H1 (cell line): Measurements from ENCODE around the gene CHST3. TPM values are rescaled to one million over a fixed set of nuclear protein-coding genes. Genes with fewer than 3 reads are reported as not detected.

Experiments
- CTCF ChIA-PET: fragments of 300-600 bp; sonication (Branson Sonifier 250); formaldehyde crosslinking; loops from one replicate; lab custom pipeline; 2021; ENCODE audit not compliant: partially characterized antibody; lab: Charles Lee
- POLR2A ChIA-PET: fragments of 300-600 bp; sonication (Branson Sonifier 250); formaldehyde crosslinking; loops from one replicate; lab custom pipeline; 2021; ENCODE audit warnings: inconsistent platforms; ENCODE audit not compliant: partially characterized antibody; lab: Charles Lee
- DNase-seq, 2 experiments: peaks; one replicate each; pipeline versions ENCODE4 v3.0.0 to v3.0.0-alpha.2; 2010 to 2022; ENCODE audit warnings: low spot score in 2 of 2, low read depth in 1 of 2, mixed read lengths in 1 of 2
- FAIRE-seq: peaks from 2 replicates; lab custom pipeline; 2011; peaks lifted over from hg19 to GRCh38; lab: Jason Lieb, UNC
- H2AFZ ChIP-seq: 2 replicates; pipeline ENCODE4 v1.8.1; 2012; ENCODE audit warnings: low read length, inconsistent platforms
- H2AK5ac ChIP-seq: 2 replicates; pipeline ENCODE4 v1.6.1; 2013; ENCODE audit warnings: low read depth, low read length
- H2BK120ac ChIP-seq: replicated peaks from 2 replicates; pipeline ENCODE3; 2013; ENCODE audit warnings: low read depth, low read length, inconsistent platforms
- H2BK12ac ChIP-seq: 2 replicates; pipeline ENCODE4 v1.6.1; 2013; ENCODE audit warnings: low read depth, low read length
- H2BK15ac ChIP-seq: 2 replicates; pipeline ENCODE4 v1.6.1; 2013; ENCODE audit warnings: low read length
- H2BK20ac ChIP-seq: 2 replicates; pipeline ENCODE4 v1.6.1; 2013; ENCODE audit warnings: low read length
- H2BK5ac ChIP-seq: 2 replicates; pipeline ENCODE4 v1.6.1; 2013; ENCODE audit warnings: low read depth, low read length
- H3K14ac ChIP-seq: 2 replicates; pipeline ENCODE4 v1.6.1; 2013; ENCODE audit warnings: inconsistent platforms; ENCODE audit not compliant: insufficient read length
- H3K18ac ChIP-seq: 2 replicates; pipeline ENCODE4 v1.6.1; 2013; ENCODE audit warnings: low read length; ENCODE audit errors: extremely low read depth
- H3K23ac ChIP-seq: 2 replicates; pipeline ENCODE4 v1.6.1; 2013; ENCODE audit warnings: inconsistent platforms; ENCODE audit not compliant: insufficient read length
- H3K23me2 ChIP-seq: 2 replicates; pipeline ENCODE4 v1.6.1; 2013; ENCODE audit warnings: low read depth, low read length
- H3K27ac ChIP-seq: 2 replicates; pipeline ENCODE4 v1.6.1; 2011; ENCODE audit warnings: low read depth, low read length, inconsistent platforms
- H3K27me3 ChIP-seq, 4 experiments: replicated peaks in 1 of 4; 1 replicate in 1 of 4; 2 replicates in 3 of 4; pipeline versions ENCODE4 v1.6.1 to v1.8.1; 2011 to 2013; ENCODE audit warnings: low read length in 3 of 4, mild to moderate bottlenecking in 3 of 4, inconsistent platforms in 2 of 4, mixed read lengths in 2 of 4, moderate library complexity in 1 of 4; ENCODE audit not compliant: control insufficient read depth in 3 of 4, insufficient read depth in 3 of 4; ENCODE audit errors: extremely low read depth in 1 of 4
- H3K36me3 ChIP-seq, 4 experiments: 2 replicates each; pipeline versions ENCODE4 v1.6.1 to v1.8.1; 2011 to 2013; ENCODE audit warnings: mild to moderate bottlenecking in 4 of 4, low read length in 3 of 4, moderate library complexity in 2 of 4, control low read depth in 1 of 4, inconsistent platforms in 1 of 4; ENCODE audit not compliant: insufficient read depth in 4 of 4, control insufficient read depth in 2 of 4
- H3K4ac ChIP-seq: replicated peaks from 2 replicates; pipeline ENCODE3; 2013; ENCODE audit warnings: low read length, low read depth, mixed read lengths, inconsistent platforms; ENCODE audit not compliant: insufficient read length
- H3K4me1 ChIP-seq, 4 experiments: replicated peaks in 1 of 4; 1 replicate in 1 of 4; 2 replicates in 3 of 4; pipeline versions ENCODE4 v1.6.1 to v1.8.1; 2011 to 2013; ENCODE audit warnings: low read length in 3 of 4, inconsistent platforms in 2 of 4, mixed read lengths in 1 of 4; ENCODE audit not compliant: insufficient read depth in 4 of 4, control insufficient read depth in 3 of 4
- H3K4me2 ChIP-seq, 2 experiments: 2 replicates each; pipeline versions ENCODE4 v1.6.1 to v1.8.1; 2011 to 2013; ENCODE audit warnings: low read depth in 2 of 2, low read length in 2 of 2, control low read depth in 1 of 2, inconsistent platforms in 1 of 2, mild to moderate bottlenecking in 1 of 2; ENCODE audit not compliant: insufficient read depth in 1 of 2
- H3K4me3 ChIP-seq, 4 experiments: fragments of 200-600, 300-600 bp in 1 of 4; sonication (generic), shearing (Covaris generic), sonication (Bioruptor Twin) in 1 of 4; 2 replicates each; pipeline versions ENCODE4 v1.5.1 to v1.8.1; 2011 to 2016; ENCODE audit warnings: low read length in 4 of 4, low read depth in 3 of 4, control low read depth in 2 of 4, inconsistent platforms in 2 of 4, mild to moderate bottlenecking in 2 of 4, mixed read lengths in 1 of 4, moderate library complexity in 1 of 4; ENCODE audit not compliant: insufficient read depth in 2 of 4; ENCODE audit errors: extremely low read depth in 1 of 4
- H3K56ac ChIP-seq: replicated peaks from 2 replicates; pipeline ENCODE3; 2013; ENCODE audit warnings: low read depth, mild to moderate bottlenecking, mixed read lengths, low read length, inconsistent platforms; ENCODE audit not compliant: insufficient read length
- H3K79me1 ChIP-seq: 2 replicates; pipeline ENCODE4 v1.6.1; 2013; ENCODE audit warnings: low read depth, low read length, control low read depth
- H3K79me2 ChIP-seq, 2 experiments: 2 replicates each; pipeline versions ENCODE4 v1.6.1 to v1.8.1; 2012 to 2013; ENCODE audit warnings: low read length in 2 of 2, mild to moderate bottlenecking in 2 of 2, inconsistent platforms in 1 of 2; ENCODE audit not compliant: insufficient read depth in 2 of 2, control insufficient read depth in 1 of 2
- H3K9ac ChIP-seq, 4 experiments: replicated peaks in 1 of 4; 1 replicate in 1 of 4; 2 replicates in 3 of 4; pipeline versions ENCODE4 v1.6.1 to v1.8.1; 2011 to 2013; ENCODE audit warnings: low read depth in 3 of 4, low read length in 3 of 4, control low read depth in 2 of 4, mild to moderate bottlenecking in 2 of 4, moderate library complexity in 2 of 4, inconsistent platforms in 1 of 4; ENCODE audit errors: extremely low read depth in 1 of 4
- H3K9me3 ChIP-seq, 2 experiments: 2 replicates each; pipeline versions ENCODE4 v1.6.1 to v1.8.1; 2012 to 2013; ENCODE audit warnings: mild to moderate bottlenecking in 2 of 2, moderate library complexity in 2 of 2, control low read depth in 1 of 2, inconsistent platforms in 1 of 2, low read depth in 1 of 2, low read length in 1 of 2, mixed read lengths in 1 of 2; ENCODE audit not compliant: insufficient read depth in 2 of 2
- H4K20me1 ChIP-seq, 2 experiments: replicated peaks in 1 of 2; 2 replicates each; pipeline versions ENCODE3 to v1.8.1; 2011 to 2013; ENCODE audit warnings: inconsistent platforms in 2 of 2, low read length in 2 of 2, mild to moderate bottlenecking in 1 of 2; ENCODE audit not compliant: insufficient read depth in 2 of 2, control insufficient read depth in 1 of 2
- H4K5ac ChIP-seq: 2 replicates; pipeline ENCODE4 v1.6.1; 2013; ENCODE audit warnings: low read length, low read depth, mixed read lengths, inconsistent platforms; ENCODE audit not compliant: insufficient read length
- H4K8ac ChIP-seq: 2 replicates; pipeline ENCODE4 v1.8.0; 2013; ENCODE audit warnings: mild to moderate bottlenecking, moderate library complexity, low read length, inconsistent platforms; ENCODE audit not compliant: insufficient read depth; ENCODE audit errors: extremely low read depth
- H4K91ac ChIP-seq: replicated peaks from 2 replicates; pipeline ENCODE3; 2013; ENCODE audit warnings: low read length, mixed read lengths, inconsistent platforms; ENCODE audit not compliant: insufficient read length
- BACH1 ChIP-seq: IDR thresholded peaks from 2 replicates; pipeline ENCODE4 v1.6.1; 2012; ENCODE audit warnings: low read length, improper control_type of control experiment
- BRCA1 ChIP-seq: IDR thresholded peaks from 2 replicates; pipeline ENCODE4 v1.6.1; 2012; ENCODE audit warnings: low read depth, low read length, improper control_type of control experiment
- CBX5 ChIP-seq: fragments of 300-800, 300-1000 bp; sonication (generic); IDR thresholded peaks from 2 replicates; pipeline ENCODE4 v1.7.1; 2016; ENCODE audit warnings: antibody characterized with exemption, low read length, low read depth
- CEBPB ChIP-seq: IDR thresholded peaks from 2 replicates; pipeline ENCODE4 v1.6.1; 2012; ENCODE audit warnings: low read depth, low read length
- CHD1 ChIP-seq: IDR thresholded peaks from 2 replicates; pipeline ENCODE4 v1.6.1; 2012; ENCODE audit warnings: low read depth, low read length, improper control_type of control experiment
- CHD2 ChIP-seq: IDR thresholded peaks from 2 replicates; pipeline ENCODE4 v1.6.1; 2012; ENCODE audit warnings: low read length, improper control_type of control experiment
- JUN ChIP-seq: IDR thresholded peaks from 2 replicates; pipeline ENCODE4 v1.6.1; 2011; ENCODE audit warnings: low read depth, mild to moderate bottlenecking, improper control_type of control experiment, low read length
- MAFK ChIP-seq: IDR thresholded peaks from 2 replicates; pipeline ENCODE4 v1.6.1; 2012; ENCODE audit warnings: low read depth, mild to moderate bottlenecking, improper control_type of control experiment, low read length
- MAX ChIP-seq: IDR thresholded peaks from 2 replicates; pipeline ENCODE4 v1.6.1; 2012; ENCODE audit warnings: inconsistent platforms
- SRF ChIP-seq: IDR thresholded peaks from 2 replicates; pipeline ENCODE4 v1.6.1; 2011; ENCODE audit warnings: mild to moderate bottlenecking, low read depth, low read length, moderate library complexity
- TAF1 ChIP-seq: IDR thresholded peaks from 2 replicates; pipeline ENCODE4 v1.6.1; 2011; ENCODE audit warnings: mild to moderate bottlenecking, low read depth, low read length
- TAF7 ChIP-seq: optimal IDR thresholded peaks from 2 replicates; pipeline ENCODE3; 2011; ENCODE audit warnings: low read depth, mild to moderate bottlenecking, inconsistent platforms, low read length, moderate library complexity, borderline replicate concordance
- WGBS, 2 experiments: shearing (Covaris generic) in 1 of 2; methylation state at CpG; one replicate each; pipeline versions ENCODE4 v1.1.6 to v1.1.7; 2013 to 2015; ENCODE audit warnings: low lambda C conversion rate in 2 of 2, mixed read lengths in 2 of 2, inconsistent platforms in 1 of 2, low coverage in 1 of 2, missing lambda C conversion rate in 1 of 2; ENCODE audit not compliant: insufficient replicate concordance in 2 of 2, insufficient coverage in 1 of 2, insufficient read length in 1 of 2; ENCODE audit errors: extremely low coverage in 1 of 2, missing lambda C conversion rate in 1 of 2; 5-methylcytosine and 5-hydroxymethylcytosine counted together
- polyA plus RNA-seq, 7 experiments: library from polyadenylated mRNA; depleted of rRNA in 3 of 7; stranded (reverse) in 5 of 7; unstranded in 2 of 7; fragments of >200 nt in 5 of 7; fragments of 200-250 nt in 2 of 7; gene quantifications; 1 replicate in 5 of 7; 2 replicates in 1 of 7; 4 replicates in 1 of 7; pipeline versions ENCODE4 v1.2.1 to v1.2.3, GENCODE V29; 2011 to 2013; ENCODE audit warnings: missing spikeins in 2 of 7, mixed read lengths in 2 of 7
- total RNA-seq: library from RNA; stranded (reverse); fragmentation: NEBNext Ultra II Directional; extraction: Animal tissue kit (Norgen Biotek cat#: 25700); gene quantifications from 2 replicates; pipeline ENCODE4 v1.2.1, GENCODE V29; 2021

CHST3 gene
- total and polyA plus RNA-seq, 2 of the 8 experiments (the other 6 are each of a cell fraction or from before 2014, with no cell fraction given), result 2.0 to 5.8 TPM

GRCh38 chr10:72056932-72057751 is 92.9 kb downstream of the CHST3 start:
- no peak overlapping the region for H3K4me2 ChIP-seq
- no peak for FAIRE-seq
- no peak overlapping the region for H4K8ac ChIP-seq
- TF ChIP-seq JUN (no peak), BRCA1 (no peak), CBX5 (no peak), MAX (no peak), CHD1 (no peak), CHD2 (no peak), BACH1 (no peak), SRF (no peak), MAFK (no peak), CEBPB (no peak), TAF7 (no peak), TAF1 (no peak)

More at GRCh38 chr10:72056932-72057751, 92.9 kb downstream of the CHST3 start:
- no peaks in the 10 kb centered on the region for H3K79me1 ChIP-seq
- no peaks in the 10 kb centered on the region for H4K20me1 ChIP-seq
- H3K9me3 ChIP-seq, result no peaks in the 10 kb centered on the region
- H2BK5ac ChIP-seq, result no peak overlapping the region
- no peak overlapping the region for H3K4me3 ChIP-seq
- ChIA-PET CTCF (interaction anchor here (0.6 to 8.2 kb wide), 9 partner anchors 7 to 141 kb away, joined by 3 to 77 read pairs (median 3); no protein-coding TSS in a partner anchor), POLR2A (interaction anchor here (1.1 to 1.5 kb wide), 3 partner anchors 12 to 292 kb away, joined by 3 read pairs; no protein-coding TSS in a partner anchor)
- H3K9ac ChIP-seq, result no peak overlapping the region
- DNase-seq, result no peak
- H3K14ac ChIP-seq, result no peak overlapping the region
- H2BK12ac ChIP-seq, result no peak overlapping the region
- WGBS, 2 experiments, result 88% methylated on average over 25 of the region's 25 CpGs; no CpG with 5 or more reads in 1 of the 2 experiments
- H4K5ac ChIP-seq, result no peak overlapping the region
- no peak overlapping the region for H2BK120ac ChIP-seq
- no peak overlapping the region for H3K23ac ChIP-seq
- no peak overlapping the region for H4K91ac ChIP-seq
- H3K56ac ChIP-seq, result no peak overlapping the region
- no peak overlapping the region for H3K4ac ChIP-seq
- H2AK5ac ChIP-seq, result no peak overlapping the region
- no peaks in the 10 kb centered on the region for H3K27me3 ChIP-seq
- H2BK20ac ChIP-seq, result no peak overlapping the region
- H3K4me1 ChIP-seq, result peaks cover 0 to 9% (median 7%) of the 10 kb centered on the region in 4 experiments; a peak in 4 of 7 replicates
- H2BK15ac ChIP-seq, result no peak overlapping the region
- no peak overlapping the region for H2AFZ ChIP-seq
- H3K18ac ChIP-seq, result no peak overlapping the region
- no peaks in the 10 kb centered on the region for H3K79me2 ChIP-seq
- no peak overlapping the region for H3K27ac ChIP-seq
- no peaks in the 10 kb centered on the region for H3K23me2 ChIP-seq
- H3K36me3 ChIP-seq, result no peaks in the 10 kb centered on the region
